CD14-positive monocyte (primary cell): ENCODE data around the gene FARP1. TPM values are rescaled to one million over a fixed set of nuclear protein-coding genes. Genes with fewer than 3 reads are reported as not detected.
A peak's percentile ranks its signal among the peaks of the same experiment; 100 is the strongest.

Experiments used
- DNase-seq, 3 donors: peaks; one replicate each; pipeline ENCODE4 v3.0.0-alpha.2; 2011 to 2022
- H2AFZ ChIP-seq: 2 replicates; pipeline ENCODE4 v1.6.0; 2012; ENCODE audit warnings: mild to moderate bottlenecking, low read depth, low read length, inconsistent platforms; ENCODE audit not compliant: insufficient read depth, poor library complexity, severe bottlenecking
- H3K27ac ChIP-seq, 2 donors: 1 replicate in 1 of 2; 2 replicates in 1 of 2; pipeline ENCODE4 v1.5.1; 2012 to 2013; ENCODE audit warnings: low read length in 2 of 2, control low read depth in 1 of 2, inconsistent platforms in 1 of 2, low read depth in 1 of 2, mild to moderate bottlenecking in 1 of 2
- H3K27me3 ChIP-seq, 2 donors: one replicate each; pipeline versions ENCODE4 v1.6.0 to v1.6.1; 2011 to 2013; ENCODE audit warnings: low read length in 2 of 2; ENCODE audit not compliant: control insufficient read depth in 2 of 2, insufficient read depth in 2 of 2
- H3K36me3 ChIP-seq, 2 donors: replicated peaks in 1 of 2; 1 replicate in 1 of 2; 2 replicates in 1 of 2; pipeline versions ENCODE4 v1.5.1 to v1.6.1; 2012 to 2013; ENCODE audit warnings: low read length in 2 of 2, control low read depth in 1 of 2, inconsistent platforms in 1 of 2, mild to moderate bottlenecking in 1 of 2; ENCODE audit not compliant: insufficient read depth in 2 of 2, control insufficient read depth in 1 of 2
- H3K4me1 ChIP-seq, 2 donors: 1 replicate in 1 of 2; 2 replicates in 1 of 2; pipeline versions ENCODE4 v1.5.1 to v1.6.1; 2012 to 2013; ENCODE audit warnings: low read length in 2 of 2, control low read depth in 1 of 2, inconsistent platforms in 1 of 2, mild to moderate bottlenecking in 1 of 2, moderate library complexity in 1 of 2; ENCODE audit not compliant: insufficient read depth in 2 of 2, control insufficient read depth in 1 of 2
- H3K4me2 ChIP-seq: replicated peaks from 2 replicates; pipeline ENCODE3; 2012; ENCODE audit warnings: low read length, moderate library complexity, mild to moderate bottlenecking; ENCODE audit not compliant: poor library complexity, severe bottlenecking; ENCODE audit errors: extremely low read depth
- H3K4me3 ChIP-seq, 3 experiments: fragments of 200-600 bp in 1 of 3; sonication (generic) in 1 of 3; replicated peaks in 1 of 3; 1 replicate in 2 of 3; 2 replicates in 1 of 3; pipeline ENCODE4 v1.5.1; 2011 to 2013; ENCODE audit warnings: low read length in 3 of 3, mild to moderate bottlenecking in 3 of 3, control low read depth in 2 of 3, low read depth in 2 of 3, inconsistent platforms in 1 of 3, moderate library complexity in 1 of 3
- H3K79me2 ChIP-seq: 2 replicates; pipeline ENCODE4 v1.6.0; 2012; ENCODE audit warnings: mild to moderate bottlenecking, control low read depth, inconsistent platforms, low read length, moderate library complexity; ENCODE audit not compliant: insufficient read depth
- H3K9ac ChIP-seq: 2 replicates; pipeline ENCODE4 v1.6.0; 2017; ENCODE audit warnings: low read length, mild to moderate bottlenecking; ENCODE audit not compliant: insufficient read depth, poor library complexity, severe bottlenecking
- H3K9me3 ChIP-seq, 2 donors: replicated peaks in 1 of 2; 1 replicate in 1 of 2; 2 replicates in 1 of 2; pipeline versions ENCODE4 v1.5.1 to v1.6.1; 2012 to 2013; ENCODE audit warnings: low read length in 2 of 2, control low read depth in 1 of 2; ENCODE audit not compliant: control insufficient read depth in 1 of 2, insufficient read depth in 1 of 2
- H4K20me1 ChIP-seq: 2 replicates; pipeline ENCODE4 v1.6.0; 2012; ENCODE audit warnings: mild to moderate bottlenecking, low read length, control low read depth, moderate library complexity; ENCODE audit not compliant: insufficient read depth
- H3K27ac Mint-ChIP-seq, 7 donors: one replicate each; pipeline ENCODE4 v1.8.0; 2020; ENCODE audit warnings: mild to moderate bottlenecking in 7 of 7, mixed read lengths in 7 of 7, moderate library complexity in 6 of 7, inconsistent platforms in 2 of 7
- H3K27me3 Mint-ChIP-seq, 3 donors: one replicate each; pipeline ENCODE4 v1.8.0; 2021 to 2022; ENCODE audit warnings: low read depth in 3 of 3, mild to moderate bottlenecking in 3 of 3, mixed read lengths in 3 of 3, moderate library complexity in 3 of 3, inconsistent platforms in 1 of 3
- H3K36me3 Mint-ChIP-seq, 2 donors: one replicate each; pipeline ENCODE4 v1.8.0; 2020; ENCODE audit warnings: mixed read lengths in 2 of 2, inconsistent platforms in 1 of 2, mild to moderate bottlenecking in 1 of 2
- H3K4me1 Mint-ChIP-seq: one replicate; pipeline ENCODE4 v1.8.0; 2020; ENCODE audit warnings: mild to moderate bottlenecking, mixed read lengths
- H3K4me3 Mint-ChIP-seq, 2 donors: one replicate each; pipeline ENCODE4 v1.8.0; 2020; ENCODE audit warnings: mild to moderate bottlenecking in 2 of 2, mixed read lengths in 2 of 2, moderate library complexity in 1 of 2
- H3K9me3 Mint-ChIP-seq, 7 donors: one replicate each; pipeline ENCODE4 v1.8.0; 2020 to 2022; ENCODE audit warnings: mixed read lengths in 7 of 7, mild to moderate bottlenecking in 6 of 7, moderate library complexity in 6 of 7, inconsistent platforms in 2 of 7
- WGBS: methylation state at CpG from one replicate; pipeline ENCODE4 v1.1.5; 2013; ENCODE audit warnings: missing lambda C conversion rate; ENCODE audit not compliant: insufficient coverage; 5-methylcytosine and 5-hydroxymethylcytosine counted together
- intact Hi-C, 2 donors: fragments of 100-400 bp; cut with micrococcal nuclease; formaldehyde crosslinking; loops; one replicate each; pipeline versions ENCODE4 v1.15.0 to v1.15.1; 2023
- polyA plus RNA-seq, 3 donors: library from polyadenylated mRNA; depleted of rRNA in 1 of 3; unstranded in 2 of 3; stranded (reverse) in 1 of 3; fragments of 300-500 nt in 2 of 3; fragments of >200 nt in 1 of 3; fragmentation: Illumina TruSeq in 2 of 3; gene quantifications; 1 replicate in 2 of 3; 2 replicates in 1 of 3; pipeline ENCODE4 v1.2.3, GENCODE V29; 2012 to 2021
- TF ChIP-seq, protein P1 (sequence below): fragments of 200-600 bp; IDR thresholded peaks from one replicate; pipeline ENCODE4 v1.8.0; 2022; ENCODE audit warnings: antibody characterized with exemption, mild to moderate bottlenecking

Gene FARP1
- polyA plus RNA-seq, 3 donors = 0.01 to 0.16 (median 0.12) TPM

DNA sequence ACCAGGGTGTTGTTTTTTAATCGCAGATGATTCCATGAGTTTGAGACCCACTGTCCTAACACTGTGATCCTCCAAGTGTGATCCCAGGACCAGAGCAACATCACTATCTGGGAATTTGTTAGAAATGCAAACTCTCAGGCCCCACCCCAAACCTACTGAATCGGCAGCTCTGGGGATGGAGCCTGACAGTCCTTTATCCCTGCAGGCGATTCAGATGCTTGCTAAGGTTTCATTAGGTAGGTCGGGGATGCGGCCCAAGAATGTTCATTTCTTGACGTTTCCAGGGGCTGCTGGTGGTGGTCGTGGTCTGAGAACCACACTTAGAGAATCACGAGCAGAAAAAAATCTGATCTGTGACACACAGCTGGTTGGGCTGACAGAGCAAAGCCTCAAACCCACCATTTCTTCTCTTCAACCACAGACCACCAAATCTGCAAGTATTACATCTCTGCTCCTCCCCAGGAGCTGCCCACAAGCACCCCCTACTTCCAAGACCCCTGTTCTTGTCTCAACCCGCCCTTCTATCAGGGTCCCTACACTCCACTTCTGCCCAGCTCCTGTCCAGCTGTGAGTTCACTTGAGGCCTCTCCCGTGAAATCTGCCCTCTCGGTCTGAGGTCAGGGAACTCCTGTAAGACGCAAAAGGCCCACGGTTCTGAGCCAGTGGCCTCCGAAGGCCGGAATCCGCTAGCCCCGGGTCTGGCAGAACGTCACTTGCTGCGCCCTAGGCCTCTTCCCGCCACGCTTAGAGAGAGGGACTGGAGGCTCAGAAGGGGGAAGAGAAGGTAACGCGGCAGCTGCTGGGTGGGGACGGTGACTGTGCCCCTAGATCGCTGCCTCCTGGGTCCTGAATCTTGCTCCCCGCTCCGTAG is 1.1 kb upstream of the FARP1 start:
- peak overlapping the region; percentile 55 to 76 for H3K4me3 Mint-ChIP-seq
- no peak overlapping the region for H3K27ac ChIP-seq
- peaks cover 11% of the 10 kb centered on the region for H3K4me1 Mint-ChIP-seq
- H3K4me1 ChIP-seq = peaks cover 7 to 15% of the 10 kb centered on the region in 2 donors
- 13% methylated on average over 18 of the region's 27 CpGs for WGBS
- no peak overlapping the region for H2AFZ ChIP-seq
- TF ChIP-seq, protein P1, sequence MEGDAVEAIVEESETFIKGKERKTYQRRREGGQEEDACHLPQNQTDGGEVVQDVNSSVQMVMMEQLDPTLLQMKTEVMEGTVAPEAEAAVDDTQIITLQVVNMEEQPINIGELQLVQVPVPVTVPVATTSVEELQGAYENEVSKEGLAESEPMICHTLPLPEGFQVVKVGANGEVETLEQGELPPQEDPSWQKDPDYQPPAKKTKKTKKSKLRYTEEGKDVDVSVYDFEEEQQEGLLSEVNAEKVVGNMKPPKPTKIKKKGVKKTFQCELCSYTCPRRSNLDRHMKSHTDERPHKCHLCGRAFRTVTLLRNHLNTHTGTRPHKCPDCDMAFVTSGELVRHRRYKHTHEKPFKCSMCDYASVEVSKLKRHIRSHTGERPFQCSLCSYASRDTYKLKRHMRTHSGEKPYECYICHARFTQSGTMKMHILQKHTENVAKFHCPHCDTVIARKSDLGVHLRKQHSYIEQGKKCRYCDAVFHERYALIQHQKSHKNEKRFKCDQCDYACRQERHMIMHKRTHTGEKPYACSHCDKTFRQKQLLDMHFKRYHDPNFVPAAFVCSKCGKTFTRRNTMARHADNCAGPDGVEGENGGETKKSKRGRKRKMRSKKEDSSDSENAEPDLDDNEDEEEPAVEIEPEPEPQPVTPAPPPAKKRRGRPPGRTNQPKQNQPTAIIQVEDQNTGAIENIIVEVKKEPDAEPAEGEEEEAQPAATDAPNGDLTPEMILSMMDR = no peak
- H3K79me2 ChIP-seq = no peaks in the 10 kb centered on the region
- H3K27me3 Mint-ChIP-seq = peaks cover 55 to 77% (median 67%) of the 10 kb centered on the region in 3 donors
- H3K36me3 Mint-ChIP-seq = no peaks in the 10 kb centered on the region
- no peak for DNase-seq
- H3K27ac Mint-ChIP-seq = no peak overlapping the region
- intact Hi-C loops = no loop called here
- H3K4me3 ChIP-seq = peak overlapping the region in 1 of 3 experiments; percentile 55
- no peaks in the 10 kb centered on the region for H4K20me1 ChIP-seq
- no peaks in the 10 kb centered on the region for H3K36me3 ChIP-seq
- peak overlapping the region; percentile 52 for H3K4me2 ChIP-seq
- H3K9ac ChIP-seq = no peak overlapping the region
- H3K9me3 Mint-ChIP-seq = peaks cover 0 to 7% (median 4%) of the 10 kb centered on the region in 7 donors
- peaks cover 0 to 22% of the 10 kb centered on the region in 2 donors for H3K9me3 ChIP-seq
- H3K27me3 ChIP-seq = peaks cover 35 to 64% of the 10 kb centered on the region in 2 donors

DNA sequence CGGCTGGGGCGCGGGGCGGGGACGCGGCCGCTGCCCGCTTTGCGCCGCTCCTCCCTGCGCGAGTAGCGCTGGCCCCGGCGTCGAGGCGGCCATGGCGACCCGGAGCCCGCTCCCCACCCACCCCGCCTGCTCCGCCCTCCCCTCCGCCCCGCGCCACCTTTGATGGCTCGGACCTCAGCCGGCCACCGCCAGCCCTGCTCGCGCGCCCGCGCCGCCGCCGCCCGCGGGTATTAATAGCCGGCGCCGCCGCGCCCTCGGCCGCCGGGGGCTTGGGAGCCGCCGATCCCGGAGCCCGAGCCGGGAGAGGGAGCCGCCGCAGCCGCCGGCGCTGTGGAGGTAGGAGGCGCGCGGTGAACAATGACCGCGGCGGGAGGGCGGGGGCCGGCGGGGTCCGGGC is 261 bp downstream of the FARP1 start:
- Histone ChIP-seq H3K4me3 (peak overlapping the region in 1 of 3 experiments; percentile 51), H3K36me3 (no peaks in the 10 kb centered on the region)
- under 1% methylated on average over 57 of the region's 66 CpGs for WGBS

More for the DNA sequence above, 261 bp downstream of the FARP1 start:
- intact Hi-C loops = no loop called here
- H2AFZ ChIP-seq = no peak overlapping the region
- peaks cover 11% of the 10 kb centered on the region for H3K4me1 Mint-ChIP-seq
- H3K27me3 Mint-ChIP-seq = peaks cover 54 to 82% (median 68%) of the 10 kb centered on the region in 3 donors
- H3K27me3 ChIP-seq = peaks cover 37 to 65% of the 10 kb centered on the region in 2 donors
- H3K9ac ChIP-seq = no peak overlapping the region
- H3K27ac ChIP-seq = no peak overlapping the region
- TF ChIP-seq, protein P1 = no peak
- peaks cover 7 to 15% of the 10 kb centered on the region in 2 donors for H3K4me1 ChIP-seq
- H3K79me2 ChIP-seq = no peaks in the 10 kb centered on the region
- peak overlapping the region; percentile 52 for H3K4me2 ChIP-seq
- H3K9me3 ChIP-seq = peaks cover 0 to 22% of the 10 kb centered on the region in 2 donors
- peaks cover 0 to 12% (median 4%) of the 10 kb centered on the region in 7 donors for H3K9me3 Mint-ChIP-seq
- H3K36me3 Mint-ChIP-seq = no peaks in the 10 kb centered on the region
- no peak for DNase-seq
- H4K20me1 ChIP-seq = no peaks in the 10 kb centered on the region
- no peak overlapping the region for H3K4me3 Mint-ChIP-seq
- no peak overlapping the region for H3K27ac Mint-ChIP-seq
